ENCODE results near the gene CTIF.

DNA sequence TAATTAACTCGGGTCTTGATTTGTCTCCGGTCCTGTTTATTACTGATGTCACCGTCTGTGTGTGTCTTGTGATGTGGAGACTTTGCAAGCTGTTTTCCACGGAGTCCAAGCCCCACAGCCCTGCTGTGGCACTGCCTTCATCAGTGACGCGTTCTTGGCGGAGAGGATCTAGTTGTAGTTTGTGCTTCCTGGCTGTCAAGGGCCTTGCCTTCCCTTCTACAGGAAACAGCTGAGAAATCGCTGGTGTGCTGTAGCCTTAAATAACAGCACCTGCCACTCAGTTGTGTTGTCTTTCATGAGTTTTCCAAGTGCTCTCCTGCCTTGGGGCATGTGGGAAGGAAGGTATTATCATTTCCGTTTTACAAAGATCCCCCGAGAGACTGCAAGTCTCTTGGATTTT lies 26.3 kb downstream of the CTIF start:
- no peak for TF ChIP-seq SMC3 (IDR thresholded peaks at IDR 0.05; ENCODE audit: low read depth, low read length)
- TF ChIP-seq, protein P1, sequence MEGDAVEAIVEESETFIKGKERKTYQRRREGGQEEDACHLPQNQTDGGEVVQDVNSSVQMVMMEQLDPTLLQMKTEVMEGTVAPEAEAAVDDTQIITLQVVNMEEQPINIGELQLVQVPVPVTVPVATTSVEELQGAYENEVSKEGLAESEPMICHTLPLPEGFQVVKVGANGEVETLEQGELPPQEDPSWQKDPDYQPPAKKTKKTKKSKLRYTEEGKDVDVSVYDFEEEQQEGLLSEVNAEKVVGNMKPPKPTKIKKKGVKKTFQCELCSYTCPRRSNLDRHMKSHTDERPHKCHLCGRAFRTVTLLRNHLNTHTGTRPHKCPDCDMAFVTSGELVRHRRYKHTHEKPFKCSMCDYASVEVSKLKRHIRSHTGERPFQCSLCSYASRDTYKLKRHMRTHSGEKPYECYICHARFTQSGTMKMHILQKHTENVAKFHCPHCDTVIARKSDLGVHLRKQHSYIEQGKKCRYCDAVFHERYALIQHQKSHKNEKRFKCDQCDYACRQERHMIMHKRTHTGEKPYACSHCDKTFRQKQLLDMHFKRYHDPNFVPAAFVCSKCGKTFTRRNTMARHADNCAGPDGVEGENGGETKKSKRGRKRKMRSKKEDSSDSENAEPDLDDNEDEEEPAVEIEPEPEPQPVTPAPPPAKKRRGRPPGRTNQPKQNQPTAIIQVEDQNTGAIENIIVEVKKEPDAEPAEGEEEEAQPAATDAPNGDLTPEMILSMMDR (IDR thresholded peaks at IDR 0.05) = no peak
- no peak for TF ChIP-seq YY1 (IDR thresholded peaks at IDR 0.05; ENCODE audit: low read depth)
- TF ChIP-seq NFIC (IDR thresholded peaks at IDR 0.05; ENCODE audit: borderline replicate concordance) = no peak
- no peak for TF ChIP-seq FOSL2 (IDR thresholded peaks at IDR 0.05; ENCODE audit: borderline replicate concordance, low read depth)

Measured in SK-N-SH (cell line).